ENCODE data around the gene GALNS.

Gene GALNS

GRCh38 chr16:88799569-88800276, 57.0 kb downstream of the GALNS start:
- peaks cover 2% of the 10 kb centered on the region for H3K4me1 ChIP-seq (ENCODE audit: insufficient read depth, insufficient read length)
- no peaks in the 10 kb centered on the region for H3K27me3 ChIP-seq (ENCODE audit: insufficient read depth, insufficient read length)
- H3K9ac ChIP-seq (ENCODE audit: insufficient read length, low read depth) = no peak overlapping the region
- H3K36me3 ChIP-seq (ENCODE audit: insufficient read depth, insufficient read length, low read length) = peaks cover 5% of the 10 kb centered on the region
- no peak for TF ChIP-seq YY1 (IDR thresholded peaks at IDR 0.05; ENCODE audit: insufficient read depth, insufficient read length)
- no peak for TF ChIP-seq SUZ12 (IDR thresholded peaks at IDR 0.05; ENCODE audit: extremely low read depth, insufficient read depth, insufficient read length)
- no peak for TF ChIP-seq ZNF274 (IDR thresholded peaks at IDR 0.05; ENCODE audit: low read depth, low read length)
- H3K4me3 ChIP-seq (ENCODE audit: insufficient read length, low read depth) = no peak overlapping the region
- no peaks in the 10 kb centered on the region for H3K9me3 ChIP-seq (ENCODE audit: insufficient read depth, low read length)
- DNase-seq (ENCODE audit: low read depth, low spot score) = no peak

DNA sequence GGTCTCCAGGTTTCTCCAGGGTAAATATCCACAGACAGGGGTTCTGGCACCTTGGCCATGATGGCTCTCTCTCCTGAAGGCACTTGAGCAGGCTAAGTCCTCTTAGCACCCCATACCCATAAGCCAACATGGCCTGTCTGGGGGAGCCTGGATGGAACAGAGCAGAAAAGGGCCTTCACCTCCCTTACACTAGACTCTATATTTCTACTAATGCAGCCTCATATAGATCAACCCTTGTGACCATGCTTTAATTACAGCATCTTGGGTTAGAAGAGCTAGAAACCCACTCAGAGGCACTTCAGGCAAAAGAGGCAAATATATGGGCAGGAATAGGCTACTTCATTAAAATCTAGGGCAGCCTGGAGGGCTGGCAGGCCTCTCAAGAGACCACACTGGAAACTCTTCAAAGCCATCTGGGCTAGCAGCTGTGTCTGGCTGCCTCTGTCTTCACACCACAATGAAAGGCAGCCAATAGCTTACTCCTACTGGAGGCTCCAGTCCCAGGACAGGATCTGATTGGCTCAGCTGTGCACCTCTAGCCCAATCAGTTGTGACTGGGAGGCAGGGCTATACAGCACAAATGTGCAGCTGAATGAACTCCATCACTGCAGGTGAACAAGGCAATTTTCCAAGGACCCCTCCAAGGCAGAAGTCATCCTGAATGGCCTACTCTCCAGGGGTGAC, 57.8 kb downstream of the GALNS start:
- Histone ChIP-seq H3K4me3 (ENCODE audit: insufficient read length, low read depth) (no peak overlapping the region), H3K27me3 (ENCODE audit: insufficient read depth, insufficient read length) (no peaks in the 10 kb centered on the region), H3K4me1 (ENCODE audit: insufficient read depth, insufficient read length) (peaks cover under 1% of the 10 kb centered on the region), H3K9me3 (ENCODE audit: insufficient read depth, low read length) (no peaks in the 10 kb centered on the region), H3K36me3 (ENCODE audit: insufficient read depth, insufficient read length, low read length) (no peaks in the 10 kb centered on the region), H3K9ac (ENCODE audit: insufficient read length, low read depth) (no peak overlapping the region)
- DNase-seq (ENCODE audit: low read depth, low spot score) = no peak
- TF ChIP-seq YY1 (IDR thresholded peaks at IDR 0.05; ENCODE audit: insufficient read depth, insufficient read length) = no peak
- no peak for TF ChIP-seq SUZ12 (IDR thresholded peaks at IDR 0.05; ENCODE audit: extremely low read depth, insufficient read depth, insufficient read length)
- TF ChIP-seq ZNF274 (IDR thresholded peaks at IDR 0.05; ENCODE audit: low read depth, low read length) = no peak

DNA sequence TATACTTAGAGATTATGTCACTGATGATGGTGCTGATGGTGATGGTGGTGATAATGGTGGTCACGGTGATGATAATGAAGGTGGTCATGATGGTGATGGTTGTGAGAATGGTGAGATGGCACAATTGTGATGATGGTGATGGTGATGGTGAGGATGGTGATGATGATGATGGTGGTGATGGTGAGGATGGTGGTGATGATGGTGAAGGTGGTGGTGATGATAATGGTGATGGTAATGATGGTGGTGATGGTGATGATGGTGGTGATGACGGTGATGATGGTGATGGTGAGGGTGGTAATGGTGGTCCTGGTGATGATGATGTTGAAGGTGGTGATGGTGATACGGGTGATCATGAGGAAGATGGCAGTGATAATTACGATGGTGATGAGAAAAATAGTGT, 58.7 kb downstream of the GALNS start:
- no peak overlapping the region for H3K4me3 ChIP-seq (ENCODE audit: insufficient read length, low read depth)
- TF ChIP-seq SUZ12 (IDR thresholded peaks at IDR 0.05; ENCODE audit: extremely low read depth, insufficient read depth, insufficient read length) (no peak), YY1 (IDR thresholded peaks at IDR 0.05; ENCODE audit: insufficient read depth, insufficient read length) (no peak), ZNF274 (IDR thresholded peaks at IDR 0.05; ENCODE audit: low read depth, low read length) (no peak)
- H3K27me3 ChIP-seq (ENCODE audit: insufficient read depth, insufficient read length) = no peaks in the 10 kb centered on the region
- no peak for DNase-seq (ENCODE audit: low read depth, low spot score)
- no peaks in the 10 kb centered on the region for H3K36me3 ChIP-seq (ENCODE audit: insufficient read depth, insufficient read length, low read length)
- H3K9me3 ChIP-seq (ENCODE audit: insufficient read depth, low read length) = no peaks in the 10 kb centered on the region
- H3K9ac ChIP-seq (ENCODE audit: insufficient read length, low read depth) = no peak overlapping the region
- peaks cover 7% of the 10 kb centered on the region for H3K4me1 ChIP-seq (ENCODE audit: insufficient read depth, insufficient read length)

DNA sequence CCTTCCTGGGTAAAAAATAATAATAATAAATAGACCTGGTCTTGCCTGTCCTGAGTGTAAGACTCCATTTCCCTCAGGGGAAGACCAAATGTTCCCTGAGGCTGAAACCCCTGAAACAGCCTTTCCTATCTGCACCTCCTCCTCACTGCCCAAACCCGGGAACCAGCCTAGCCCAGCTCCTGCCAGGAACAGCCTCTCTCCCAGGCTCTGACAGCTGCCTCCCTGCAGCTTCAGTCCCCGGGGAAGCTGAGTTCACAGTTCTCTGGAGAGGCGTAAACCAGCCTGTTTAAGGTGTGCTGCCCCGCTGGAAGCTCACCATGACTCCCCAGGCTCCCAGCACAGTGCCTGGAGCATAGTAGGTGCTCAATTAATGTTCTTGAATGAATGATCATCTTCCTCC, 60.5 kb downstream of the GALNS start:
- no peak for DNase-seq (ENCODE audit: low read depth, low spot score)
- peaks cover 23% of the 10 kb centered on the region for H3K4me1 ChIP-seq (ENCODE audit: insufficient read depth, insufficient read length)
- H3K27me3 ChIP-seq (ENCODE audit: insufficient read depth, insufficient read length) = no peaks in the 10 kb centered on the region
- TF ChIP-seq ZNF274 (IDR thresholded peaks at IDR 0.05; ENCODE audit: low read depth, low read length) (no peak), SUZ12 (IDR thresholded peaks at IDR 0.05; ENCODE audit: extremely low read depth, insufficient read depth, insufficient read length) (no peak), YY1 (IDR thresholded peaks at IDR 0.05; ENCODE audit: insufficient read depth, insufficient read length) (no peak)
- no peak overlapping the region for H3K9ac ChIP-seq (ENCODE audit: insufficient read length, low read depth)
- no peaks in the 10 kb centered on the region for H3K9me3 ChIP-seq (ENCODE audit: insufficient read depth, low read length)
- no peak overlapping the region for H3K4me3 ChIP-seq (ENCODE audit: insufficient read length, low read depth)
- H3K36me3 ChIP-seq (ENCODE audit: insufficient read depth, insufficient read length, low read length) = no peaks in the 10 kb centered on the region

DNA sequence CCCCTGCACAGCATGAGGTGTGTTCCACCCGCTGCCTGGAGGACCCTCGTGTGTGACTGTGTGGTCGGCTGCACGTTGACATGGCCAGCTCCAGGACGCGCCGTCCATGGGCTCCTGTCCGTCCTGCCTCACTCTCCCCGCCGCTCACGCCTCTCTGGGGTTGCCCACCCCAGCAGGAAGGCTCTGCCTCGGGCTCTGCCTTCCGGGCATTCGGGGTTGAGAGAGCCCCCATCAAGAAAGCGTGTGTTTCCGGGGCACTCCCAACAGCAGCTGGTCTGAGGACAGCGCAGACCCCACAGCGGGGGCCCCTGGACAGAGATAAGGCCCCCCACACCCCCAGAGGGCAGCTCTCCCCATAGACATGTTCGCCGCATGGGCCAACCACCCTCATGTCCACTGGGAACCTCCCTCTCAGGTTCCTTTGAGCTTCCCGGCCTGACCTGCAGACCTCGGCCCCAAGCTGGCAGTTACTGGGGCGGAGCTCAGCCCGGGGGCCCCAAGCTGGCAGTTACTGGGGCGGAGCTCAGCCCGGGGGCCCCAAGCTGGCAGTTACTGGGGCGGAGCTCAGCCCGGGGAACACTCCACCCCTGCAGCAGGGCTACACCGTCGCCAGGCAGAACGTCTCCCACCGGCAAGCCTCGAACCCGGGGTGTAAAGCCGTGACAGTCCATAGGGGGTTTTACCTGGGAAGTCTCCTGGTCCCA, 63.3 kb downstream of the GALNS start:
- H3K27me3 ChIP-seq (ENCODE audit: insufficient read depth, insufficient read length) = no peaks in the 10 kb centered on the region
- H3K4me1 ChIP-seq (ENCODE audit: insufficient read depth, insufficient read length) = peaks cover 26% of the 10 kb centered on the region
- no peaks in the 10 kb centered on the region for H3K9me3 ChIP-seq (ENCODE audit: insufficient read depth, low read length)
- no peak for DNase-seq (ENCODE audit: low read depth, low spot score)
- no peaks in the 10 kb centered on the region for H3K36me3 ChIP-seq (ENCODE audit: insufficient read depth, insufficient read length, low read length)
- H3K4me3 ChIP-seq (ENCODE audit: insufficient read length, low read depth) = no peak overlapping the region
- TF ChIP-seq YY1 (IDR thresholded peaks at IDR 0.05; ENCODE audit: insufficient read depth, insufficient read length) (no peak), ZNF274 (IDR thresholded peaks at IDR 0.05; ENCODE audit: low read depth, low read length) (no peak), SUZ12 (IDR thresholded peaks at IDR 0.05; ENCODE audit: extremely low read depth, insufficient read depth, insufficient read length) (no peak)
- peak overlapping the region; percentile 17 for H3K9ac ChIP-seq (ENCODE audit: insufficient read length, low read depth)

GRCh38 chr16:88792668-88793250, 64.0 kb downstream of the GALNS start:
- Histone ChIP-seq H3K4me1 (ENCODE audit: insufficient read depth, insufficient read length) (peaks cover 26% of the 10 kb centered on the region), H3K9ac (ENCODE audit: insufficient read length, low read depth) (peak overlapping the region; percentile 29), H3K9me3 (ENCODE audit: insufficient read depth, low read length) (no peaks in the 10 kb centered on the region), H3K36me3 (ENCODE audit: insufficient read depth, insufficient read length, low read length) (no peaks in the 10 kb centered on the region), H3K4me3 (ENCODE audit: insufficient read length, low read depth) (no peak overlapping the region), H3K27me3 (ENCODE audit: insufficient read depth, insufficient read length) (no peaks in the 10 kb centered on the region)
- no peak for TF ChIP-seq ZNF274 (IDR thresholded peaks at IDR 0.05; ENCODE audit: low read depth, low read length)
- TF ChIP-seq SUZ12 (IDR thresholded peaks at IDR 0.05; ENCODE audit: extremely low read depth, insufficient read depth, insufficient read length) = no peak
- no peak for TF ChIP-seq YY1 (IDR thresholded peaks at IDR 0.05; ENCODE audit: insufficient read depth, insufficient read length)
- no peak for DNase-seq (ENCODE audit: low read depth, low spot score)

Measured in NT2/D1 (cell line).